ENCODE results near the gene ZCCHC17.
"Not testable (repeated sequence)": the region's sequence is repeated elsewhere in the genome, so short reads cannot be mapped to it uniquely, and the experiment has no call there.

Gene ZCCHC17

DNA sequence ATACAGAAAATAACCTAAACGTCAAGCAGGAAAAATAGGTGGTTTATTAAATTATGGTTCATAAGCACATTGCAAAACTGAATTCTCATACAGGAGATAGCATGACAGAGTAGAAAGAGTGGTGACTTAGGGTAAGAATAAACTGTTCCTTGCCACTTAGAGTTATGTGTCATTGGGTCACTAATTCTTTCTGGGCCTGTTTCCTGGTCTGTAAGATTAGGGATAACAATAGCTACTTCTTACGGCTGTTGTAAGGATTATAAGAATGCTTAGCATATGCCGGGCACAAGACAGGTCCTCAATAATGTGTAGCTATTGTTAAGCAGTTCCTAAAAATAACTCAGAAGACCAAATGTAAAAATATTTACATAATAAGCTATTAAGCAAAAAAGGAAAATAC is 24.5 kb upstream of the ZCCHC17 start:
- Mint-ChIP-seq H3K36me3 (ENCODE audit: low read depth) (peaks cover 55% of the 10 kb centered on the region), H3K4me3 (no peak overlapping the region), H3K4me1 (no peaks in the 10 kb centered on the region), H3K27me3 (ENCODE audit: low read depth) (no peaks in the 10 kb centered on the region), H3K9me3 (no peaks in the 10 kb centered on the region), H3K27ac (no peak overlapping the region)
- TF ChIP-seq, protein P1, sequence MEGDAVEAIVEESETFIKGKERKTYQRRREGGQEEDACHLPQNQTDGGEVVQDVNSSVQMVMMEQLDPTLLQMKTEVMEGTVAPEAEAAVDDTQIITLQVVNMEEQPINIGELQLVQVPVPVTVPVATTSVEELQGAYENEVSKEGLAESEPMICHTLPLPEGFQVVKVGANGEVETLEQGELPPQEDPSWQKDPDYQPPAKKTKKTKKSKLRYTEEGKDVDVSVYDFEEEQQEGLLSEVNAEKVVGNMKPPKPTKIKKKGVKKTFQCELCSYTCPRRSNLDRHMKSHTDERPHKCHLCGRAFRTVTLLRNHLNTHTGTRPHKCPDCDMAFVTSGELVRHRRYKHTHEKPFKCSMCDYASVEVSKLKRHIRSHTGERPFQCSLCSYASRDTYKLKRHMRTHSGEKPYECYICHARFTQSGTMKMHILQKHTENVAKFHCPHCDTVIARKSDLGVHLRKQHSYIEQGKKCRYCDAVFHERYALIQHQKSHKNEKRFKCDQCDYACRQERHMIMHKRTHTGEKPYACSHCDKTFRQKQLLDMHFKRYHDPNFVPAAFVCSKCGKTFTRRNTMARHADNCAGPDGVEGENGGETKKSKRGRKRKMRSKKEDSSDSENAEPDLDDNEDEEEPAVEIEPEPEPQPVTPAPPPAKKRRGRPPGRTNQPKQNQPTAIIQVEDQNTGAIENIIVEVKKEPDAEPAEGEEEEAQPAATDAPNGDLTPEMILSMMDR (IDR thresholded peaks at IDR 0.05; ENCODE audit: unreplicated experiment in 3 of 3): no peak

DNA sequence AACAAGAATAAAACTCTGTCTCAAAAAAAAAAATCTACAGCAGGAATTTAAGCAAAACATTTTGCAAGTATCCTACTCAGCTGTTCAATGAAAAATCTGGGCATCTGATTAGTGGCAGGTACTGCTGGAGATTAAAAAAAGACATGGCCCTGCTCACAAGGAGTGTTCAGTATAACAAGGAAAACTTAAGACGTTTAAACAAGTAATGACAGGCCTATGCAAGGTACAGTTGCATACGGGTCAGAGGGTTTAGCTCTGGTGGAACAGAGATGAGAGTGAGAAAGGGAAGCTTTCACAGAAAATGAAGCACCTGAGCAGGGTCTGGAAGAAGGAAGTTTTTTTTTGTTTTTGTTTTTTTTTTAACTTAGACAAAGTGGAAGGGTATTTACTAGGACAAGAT is 23.2 kb upstream of the ZCCHC17 start:
- Mint-ChIP-seq H3K36me3 (ENCODE audit: low read depth) (peaks cover 57% of the 10 kb centered on the region), H3K9me3 (no peaks in the 10 kb centered on the region), H3K27ac (no peak overlapping the region), H3K4me3 (no peak overlapping the region), H3K27me3 (ENCODE audit: low read depth) (no peaks in the 10 kb centered on the region), H3K4me1 (no peaks in the 10 kb centered on the region)
- TF ChIP-seq, protein P1 (IDR thresholded peaks at IDR 0.05; ENCODE audit: unreplicated experiment in 3 of 3): no peak

DNA sequence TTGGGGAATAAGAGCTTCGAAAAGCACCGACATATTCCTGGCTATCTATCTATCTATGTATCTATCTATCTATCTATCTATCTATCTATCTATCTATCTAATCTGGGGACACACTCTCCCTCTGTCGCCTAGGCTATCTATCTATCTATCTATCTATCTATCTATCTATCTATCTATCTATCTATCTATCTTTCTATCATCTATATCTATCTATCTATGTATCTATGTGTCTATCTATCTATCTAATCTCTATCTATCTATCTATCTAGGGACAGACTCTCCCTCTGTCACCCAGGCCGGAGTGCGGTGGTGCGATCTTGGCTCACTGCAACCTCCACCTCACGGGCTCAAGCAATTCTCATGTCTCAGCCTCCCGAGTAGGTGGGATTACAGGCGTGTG is 14.4 kb upstream of the ZCCHC17 start:
- H3K4me1 Mint-ChIP-seq: not testable (repeated sequence)

DNA sequence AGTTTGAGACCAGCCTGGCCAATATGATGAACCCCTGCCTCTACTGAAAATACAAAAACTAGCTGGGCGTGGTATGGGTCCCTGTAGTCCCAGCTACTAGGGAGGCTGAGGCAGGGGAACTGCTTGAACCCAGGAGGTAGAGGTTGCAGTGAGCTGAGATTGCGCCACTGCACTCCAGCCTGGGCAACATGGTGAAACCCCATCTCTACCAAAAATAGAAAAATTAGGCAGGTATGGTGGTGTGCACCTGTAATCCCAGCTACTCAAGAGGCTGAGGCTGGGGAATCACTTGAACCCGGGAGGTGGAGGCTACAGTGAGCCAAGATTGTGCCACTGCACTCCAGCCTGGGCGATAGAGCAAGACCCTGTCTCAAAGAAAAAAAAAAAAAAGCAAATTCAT is 9.0 kb upstream of the ZCCHC17 start:
- not testable (repeated sequence) for H3K4me3 Mint-ChIP-seq; H3K27me3 Mint-ChIP-seq (ENCODE audit: low read depth); H3K9me3 Mint-ChIP-seq; H3K27ac Mint-ChIP-seq; H3K4me1 Mint-ChIP-seq
- peaks cover 63% of the 10 kb centered on the region for H3K36me3 Mint-ChIP-seq (ENCODE audit: low read depth)

More for the DNA sequence above, 14.4 kb upstream of the ZCCHC17 start:
- not testable (repeated sequence) for H3K9me3 Mint-ChIP-seq; H3K4me3 Mint-ChIP-seq; H3K27me3 Mint-ChIP-seq (ENCODE audit: low read depth); H3K27ac Mint-ChIP-seq
- peaks cover 69% of the 10 kb centered on the region for H3K36me3 Mint-ChIP-seq (ENCODE audit: low read depth)

DNA sequence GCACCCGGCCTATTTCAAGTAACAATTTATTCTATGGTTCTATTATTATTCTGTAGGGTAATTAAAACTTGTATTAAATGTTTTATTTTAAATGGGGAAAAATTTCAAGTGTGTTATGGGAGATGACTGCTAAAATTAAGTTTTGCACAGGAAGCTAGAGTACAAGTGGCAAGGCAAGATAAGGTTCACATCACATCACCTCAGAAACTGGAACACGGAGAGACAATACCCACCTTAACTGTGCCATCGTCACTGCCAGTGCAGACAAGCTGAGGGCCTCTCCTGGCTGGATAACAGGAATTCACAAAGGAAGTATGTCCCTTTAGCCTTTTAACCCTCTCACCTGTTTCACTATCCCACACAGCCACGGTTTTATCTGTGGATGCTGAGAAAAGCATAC is 7.8 kb upstream of the ZCCHC17 start:
- no peak overlapping the region for H3K4me3 Mint-ChIP-seq
- H3K4me1 Mint-ChIP-seq: no peaks in the 10 kb centered on the region
- TF ChIP-seq, protein P1 (IDR thresholded peaks at IDR 0.05; ENCODE audit: unreplicated experiment in 3 of 3): no peak
- no peaks in the 10 kb centered on the region for H3K27me3 Mint-ChIP-seq (ENCODE audit: low read depth)
- H3K9me3 Mint-ChIP-seq: no peaks in the 10 kb centered on the region
- no peak overlapping the region for H3K27ac Mint-ChIP-seq
- H3K36me3 Mint-ChIP-seq (ENCODE audit: low read depth): peaks cover 64% of the 10 kb centered on the region

DNA sequence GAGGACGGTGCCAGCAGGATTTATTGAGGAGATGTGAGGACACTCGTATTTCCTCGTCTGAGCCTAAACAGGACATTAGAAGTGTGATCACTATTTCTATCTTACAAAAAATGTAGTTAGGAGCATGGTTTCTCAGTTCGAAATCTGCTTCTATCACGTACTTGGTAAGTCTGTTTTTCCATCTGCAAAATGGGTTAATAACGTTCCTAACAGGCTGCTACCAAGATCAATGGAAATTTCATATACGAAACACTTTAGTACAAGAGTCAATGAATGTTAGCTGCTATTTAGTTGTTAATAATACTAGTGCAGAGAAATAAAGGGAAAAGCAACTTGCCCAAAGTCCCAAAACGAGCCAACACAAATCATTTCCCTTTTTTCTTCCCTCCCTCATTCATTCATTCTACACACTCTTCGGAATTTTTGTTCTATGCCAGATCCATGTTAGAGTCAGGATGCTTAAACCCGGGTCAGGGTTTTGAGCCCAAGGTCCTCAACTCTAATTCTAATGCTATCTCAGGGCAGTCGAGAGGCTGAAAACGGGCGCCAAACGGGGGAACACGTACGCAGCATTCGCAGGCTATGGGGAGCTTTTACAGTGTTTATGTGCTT is 852 bp upstream of the ZCCHC17 start:
- H3K4me3 Mint-ChIP-seq: no peak overlapping the region
- peaks cover 27% of the 10 kb centered on the region for H3K36me3 Mint-ChIP-seq (ENCODE audit: low read depth)
- peaks cover 26% of the 10 kb centered on the region for H3K4me1 Mint-ChIP-seq
- H3K27me3 Mint-ChIP-seq (ENCODE audit: low read depth): no peaks in the 10 kb centered on the region
- no peaks in the 10 kb centered on the region for H3K9me3 Mint-ChIP-seq
- H3K27ac Mint-ChIP-seq: peak overlapping the region in 1 of 3 experiments; percentile 74
- TF ChIP-seq, protein P1 (IDR thresholded peaks at IDR 0.05; ENCODE audit: unreplicated experiment in 3 of 3): no peak

Measured in nephron (organoid).